ENCODE results near the gene NRDE2.
"Not testable (repeated sequence)": the region's sequence is repeated elsewhere in the genome, so short reads cannot be mapped to it uniquely, and the experiment has no call there.

Gene NRDE2

DNA sequence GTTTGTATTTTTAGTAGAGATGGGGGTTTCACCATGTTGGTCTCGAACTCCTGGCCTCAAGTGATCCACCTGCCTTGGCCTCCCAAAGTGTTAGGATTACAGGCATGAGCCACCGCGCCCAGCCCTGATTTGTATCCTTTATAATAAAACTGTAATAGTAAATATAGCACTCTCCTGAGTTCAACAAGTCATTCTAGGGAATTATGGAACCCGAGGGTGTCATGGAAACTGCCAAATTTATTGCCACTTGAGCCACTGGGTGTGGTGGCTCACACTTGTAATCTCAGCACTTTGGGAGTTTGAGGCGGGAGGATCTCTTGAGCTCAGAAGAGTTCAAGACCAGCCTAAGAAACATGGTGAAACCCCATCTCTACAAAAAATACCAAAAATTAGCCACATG is 9.5 kb upstream of the NRDE2 start:
- DNase-seq, result not testable (repeated sequence)

DNA sequence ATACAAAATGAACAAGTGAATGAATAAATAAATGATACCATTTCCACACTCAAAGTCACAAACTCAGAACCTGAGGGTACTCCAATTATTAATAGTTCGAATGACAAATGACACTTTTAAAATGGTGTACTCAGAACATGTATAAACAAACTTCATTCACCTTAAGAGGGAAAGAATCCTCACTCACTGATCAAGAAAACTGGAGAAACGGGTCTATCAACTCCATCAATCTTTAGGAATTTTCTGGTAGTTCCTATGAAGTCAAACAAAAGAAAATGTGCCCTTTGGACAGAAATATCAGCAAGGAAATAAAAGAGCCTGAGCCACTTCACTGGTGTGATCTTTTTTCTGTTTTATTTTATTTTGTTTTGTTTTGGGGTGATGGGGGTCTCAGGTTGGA is 5.2 kb upstream of the NRDE2 start:
- no peak for DNase-seq

DNA sequence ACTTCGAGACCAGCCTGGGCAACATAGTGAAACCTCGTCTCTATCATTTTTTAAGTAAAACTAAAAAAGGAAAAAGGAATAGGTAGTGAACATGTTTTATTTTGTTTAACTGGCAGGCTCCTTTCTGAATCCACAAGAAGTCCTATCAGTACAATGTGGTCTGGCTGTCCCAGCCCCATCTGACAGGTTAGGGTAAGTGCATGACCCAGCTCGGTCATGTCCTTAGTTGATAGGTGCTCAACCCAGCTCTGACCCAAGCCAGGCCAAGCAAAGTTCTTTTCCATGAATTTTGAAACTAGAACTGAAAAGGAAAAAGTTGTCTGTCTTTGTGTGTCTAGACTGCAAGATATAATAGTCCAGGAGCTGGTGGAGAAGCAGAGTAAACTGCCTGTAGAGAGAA is 4.7 kb upstream of the NRDE2 start:
- no peak for DNase-seq

DNA sequence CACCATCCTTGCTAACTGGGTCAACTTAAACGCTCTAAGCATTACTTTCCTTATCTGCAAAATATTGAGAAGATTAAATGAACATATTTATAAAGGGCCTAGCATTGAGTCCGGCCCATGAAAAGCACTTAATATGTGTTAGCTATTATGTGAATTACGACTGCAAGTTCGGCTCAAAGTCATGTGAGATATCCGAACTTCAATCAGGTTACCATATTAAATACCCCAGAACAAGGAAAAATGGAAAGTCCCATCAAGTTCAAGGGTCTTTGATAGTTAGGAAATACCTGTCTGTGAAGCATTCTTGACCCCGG is 487 bp upstream of the NRDE2 start:
- DNase-seq, result no peak

- DNase-seq, result no peak
Measured at GRCh38 chr14:90330203-90331196, 1.2 kb downstream of the NRDE2 start.

DNA sequence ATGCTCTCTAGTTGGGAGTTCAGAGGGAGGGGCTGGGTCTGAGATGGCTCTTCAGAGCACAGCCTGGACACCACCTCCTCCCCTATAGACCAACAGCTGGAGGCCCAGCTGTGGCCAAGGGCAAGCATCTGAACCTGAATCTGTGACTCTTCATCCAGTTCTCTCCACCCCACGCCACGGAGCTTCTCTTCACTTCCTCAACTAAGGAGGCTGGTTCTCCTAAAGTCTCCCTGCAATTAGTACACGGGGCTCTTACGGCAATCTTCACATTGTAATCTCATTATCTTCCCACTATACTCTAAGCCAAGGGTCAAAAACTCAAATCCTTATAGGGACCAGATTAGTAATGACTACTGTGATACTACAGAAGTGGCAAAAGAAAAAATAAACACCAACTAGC is 9.8 kb downstream of the NRDE2 start:
- no peak for DNase-seq

DNA sequence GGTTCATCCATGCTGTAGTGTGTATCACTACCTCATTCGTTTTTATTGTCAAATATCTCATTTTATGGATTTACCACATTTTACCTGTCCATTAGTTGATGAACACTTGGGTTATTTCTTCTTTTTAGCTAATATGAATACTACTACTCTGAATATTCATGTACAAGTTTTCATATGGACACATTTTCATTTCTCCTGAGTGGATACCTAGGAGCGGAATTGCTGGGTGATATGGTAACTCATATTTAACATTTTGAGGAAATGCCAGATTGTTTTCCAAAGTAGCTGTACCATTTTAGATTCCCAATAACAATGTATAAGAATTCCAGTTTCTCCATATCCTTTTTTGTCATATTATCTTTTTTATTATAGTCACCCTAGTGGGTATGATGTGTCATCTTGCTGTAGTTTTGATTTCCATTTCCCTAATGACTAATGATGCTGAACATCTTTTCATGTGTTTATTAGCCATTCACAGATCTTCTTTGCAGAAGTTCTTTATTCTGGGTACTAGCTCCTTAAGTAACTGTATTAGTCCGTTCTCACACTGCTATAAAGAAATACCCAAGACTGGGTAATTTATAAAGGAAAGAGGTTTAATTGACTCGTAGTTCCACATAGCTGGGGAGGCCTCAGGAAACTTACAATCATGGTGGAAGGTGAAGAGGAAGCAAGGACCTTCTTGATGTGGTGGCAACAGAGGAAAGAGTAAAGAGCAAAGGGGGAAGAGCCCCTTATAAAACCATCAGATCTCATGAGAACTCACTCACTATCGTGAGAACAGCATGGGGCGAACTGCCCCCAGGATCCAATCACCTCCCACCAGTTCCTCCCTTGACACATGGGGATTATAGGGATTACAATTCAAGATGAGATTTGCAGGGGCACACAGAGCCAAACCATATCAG is 11.9 kb downstream of the NRDE2 start:
- DNase-seq, result no peak

DNA sequence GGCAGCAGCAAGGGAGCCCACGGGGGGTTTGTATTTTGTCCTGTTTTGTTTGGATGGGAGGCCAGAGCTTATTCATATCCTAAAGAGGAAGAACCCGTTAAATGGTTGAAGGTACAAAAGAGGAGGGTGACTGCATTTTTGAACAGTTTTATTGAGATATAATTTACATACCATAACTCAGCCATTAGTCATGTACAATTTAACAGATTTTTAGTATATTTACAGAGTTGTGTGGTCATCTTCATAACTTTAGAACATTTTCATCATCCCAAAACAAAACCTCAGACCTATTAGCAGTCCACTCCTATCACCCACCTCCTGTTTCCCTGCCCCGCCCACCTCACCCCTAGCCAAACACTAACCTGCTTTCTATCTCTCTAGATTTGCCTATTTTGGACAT is 12.6 kb downstream of the NRDE2 start:
- no peak for DNase-seq

- DNase-seq, result no peak
Measured at GRCh38 chr14:90318016-90318415, 13.7 kb downstream of the NRDE2 start.

DNA sequence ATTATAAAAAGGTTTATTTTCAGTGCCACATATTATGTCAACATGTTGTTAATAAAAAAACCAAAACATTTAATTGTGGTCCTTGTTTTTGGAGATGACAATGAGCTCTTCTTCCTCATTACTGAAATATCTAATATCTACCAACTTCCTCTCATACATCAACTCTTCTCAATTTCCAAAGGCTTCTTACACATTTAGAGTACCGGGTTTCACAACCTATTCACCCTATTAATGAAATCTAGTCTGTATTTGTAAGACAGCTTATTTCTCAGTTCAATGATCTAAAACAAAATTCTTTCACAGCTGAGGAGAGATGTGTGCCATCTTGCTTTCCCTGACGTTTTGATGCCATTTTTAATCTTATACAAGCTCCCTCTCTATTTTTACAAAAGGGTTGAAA is 14.5 kb downstream of the NRDE2 start:
- no peak for DNase-seq

DNA sequence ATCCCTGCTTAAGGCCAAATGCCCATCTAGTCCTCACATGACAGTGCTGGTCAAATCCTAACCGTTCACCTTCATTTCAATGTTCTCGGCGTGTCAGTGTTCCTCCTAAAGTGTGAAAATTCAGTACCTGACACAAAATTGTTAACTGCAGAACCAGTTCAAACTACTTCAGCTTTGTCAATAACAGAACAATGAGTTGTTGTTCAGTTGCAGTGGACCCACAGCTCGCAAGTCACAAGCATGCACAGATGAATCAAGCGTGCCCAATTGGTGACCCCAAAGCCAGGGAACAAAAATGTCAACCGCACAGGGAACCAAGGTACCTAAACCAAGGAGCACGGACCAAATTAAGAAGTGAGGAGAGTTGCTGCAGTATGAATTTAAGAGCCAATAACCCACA is 23.2 kb downstream of the NRDE2 start:
- no peak for DNase-seq

DNA sequence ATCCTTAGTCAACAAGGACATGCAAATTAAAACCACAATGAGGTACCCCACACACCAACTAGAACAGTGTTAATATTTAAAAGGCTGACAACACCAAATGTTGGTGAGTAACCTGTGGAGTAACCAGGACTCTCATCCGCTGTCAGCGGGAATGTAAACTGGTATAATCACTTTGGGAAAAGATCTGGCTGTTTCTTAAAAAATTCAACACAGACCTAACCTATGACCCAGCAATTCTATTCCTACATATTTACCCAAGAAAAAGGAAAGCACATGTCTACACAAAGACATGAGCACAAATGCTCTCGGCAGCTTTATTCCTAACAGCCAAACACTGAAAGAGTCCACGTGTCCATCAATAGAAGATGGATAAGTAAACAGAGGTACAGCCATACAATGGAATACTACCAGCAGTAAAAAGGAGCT is 26.6 kb downstream of the NRDE2 start:
- DNase-seq, result peak; percentile 43

- no peak for DNase-seq
Measured at GRCh38 chr14:90304502-90304901, 27.2 kb downstream of the NRDE2 start.

DNA sequence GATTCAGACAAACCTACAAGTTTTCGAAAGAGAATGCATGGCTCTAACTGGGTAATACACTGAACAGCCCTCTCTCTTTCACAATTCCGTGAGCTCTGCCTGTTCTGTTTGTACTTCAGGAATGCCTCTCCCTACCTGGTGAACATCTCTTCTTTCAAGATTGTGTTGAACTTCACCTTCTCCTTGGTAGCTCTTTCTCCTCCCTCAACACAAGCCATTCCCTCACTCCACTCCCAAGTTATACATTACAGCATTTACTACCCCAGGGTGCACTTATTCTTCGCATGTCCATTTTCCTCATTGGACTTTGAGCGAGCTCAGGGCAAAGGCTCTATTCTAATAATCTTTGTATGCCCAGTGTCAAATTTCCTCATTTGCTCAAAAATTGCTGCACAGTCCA is 28.3 kb downstream of the NRDE2 start:
- DNase-seq, result no peak

DNA sequence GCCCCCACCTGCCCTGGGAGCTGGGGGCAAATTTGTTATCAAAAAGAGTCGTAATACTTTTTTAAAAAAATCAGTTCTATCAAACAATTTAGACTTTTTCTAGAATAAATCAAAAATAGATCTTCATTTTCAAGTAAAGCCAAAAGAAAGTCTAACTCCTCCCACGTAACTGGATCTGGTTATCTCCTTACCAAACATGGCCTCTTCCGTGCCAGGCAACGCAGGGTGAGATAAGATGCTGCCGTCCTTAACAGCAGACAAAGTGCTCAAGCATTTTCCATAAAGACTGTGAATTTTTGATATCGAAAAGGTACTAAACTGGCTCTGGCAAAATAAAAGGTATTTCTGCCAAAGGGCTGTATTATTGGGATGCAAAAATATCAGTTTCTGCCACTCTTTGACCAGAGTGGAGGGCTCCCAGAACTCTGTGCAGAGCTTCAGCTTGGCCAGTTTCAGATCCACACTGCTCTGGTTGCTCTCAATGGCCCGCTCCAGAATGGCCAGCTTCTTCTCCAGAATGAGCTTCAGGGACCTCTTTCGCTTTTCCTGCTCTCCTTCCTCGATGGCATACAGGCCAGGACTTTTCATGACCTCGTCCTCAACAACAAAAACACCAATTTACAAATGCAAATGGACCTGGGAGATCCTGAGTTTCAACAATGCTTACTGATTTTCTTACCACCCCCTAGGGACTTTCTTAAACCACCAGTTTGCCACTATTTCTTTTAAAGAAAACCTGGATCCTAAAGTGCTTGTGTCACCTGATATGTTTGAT is 29.0 kb downstream of the NRDE2 start:
- no peak for DNase-seq

DNA sequence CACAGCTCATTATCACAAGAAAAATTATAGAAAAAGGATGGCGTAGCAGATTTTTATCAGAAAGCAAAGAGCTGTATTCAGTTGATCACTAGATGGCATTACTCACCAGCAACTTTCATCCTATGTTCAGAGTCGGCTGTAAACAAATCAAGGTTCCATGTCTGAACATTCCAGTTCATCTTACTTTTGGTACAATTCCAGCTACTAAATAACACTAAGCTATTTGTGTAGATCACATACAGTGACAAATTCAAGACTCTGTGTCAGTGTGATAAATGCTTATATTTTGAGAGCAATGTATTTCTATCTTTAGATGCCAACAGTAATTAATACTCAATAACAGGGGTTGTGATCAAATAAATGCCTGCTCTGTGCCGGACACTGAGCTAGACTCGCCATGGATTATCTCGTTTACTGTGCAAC is 30.1 kb downstream of the NRDE2 start:
- peak; percentile 54 for DNase-seq

GRCh38 chr14:90301122-90301521 is 30.6 kb downstream of the NRDE2 start:
- no peak for DNase-seq

DNA sequence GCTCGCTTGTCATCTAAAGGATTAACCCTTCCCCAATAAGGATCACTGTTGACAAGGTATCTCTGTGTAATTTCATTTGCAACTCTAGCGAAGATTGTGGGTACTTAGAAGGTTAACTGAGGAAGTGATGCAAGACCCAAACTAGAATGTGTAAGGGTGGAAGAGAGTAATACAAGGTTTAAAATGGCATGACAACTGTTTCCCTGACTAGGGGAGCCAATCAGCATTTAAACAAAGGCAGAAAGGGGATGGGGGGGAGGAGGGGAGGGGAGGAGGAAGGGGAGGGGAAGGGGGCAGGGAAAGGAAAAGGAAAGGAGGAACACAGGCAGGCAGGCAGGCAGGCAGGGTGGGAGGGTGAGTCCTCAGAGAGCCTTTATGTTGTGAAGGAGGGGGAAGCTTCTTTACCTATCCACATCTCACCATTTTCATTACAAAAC is 31.1 kb downstream of the NRDE2 start:
- no peak for DNase-seq

DNA sequence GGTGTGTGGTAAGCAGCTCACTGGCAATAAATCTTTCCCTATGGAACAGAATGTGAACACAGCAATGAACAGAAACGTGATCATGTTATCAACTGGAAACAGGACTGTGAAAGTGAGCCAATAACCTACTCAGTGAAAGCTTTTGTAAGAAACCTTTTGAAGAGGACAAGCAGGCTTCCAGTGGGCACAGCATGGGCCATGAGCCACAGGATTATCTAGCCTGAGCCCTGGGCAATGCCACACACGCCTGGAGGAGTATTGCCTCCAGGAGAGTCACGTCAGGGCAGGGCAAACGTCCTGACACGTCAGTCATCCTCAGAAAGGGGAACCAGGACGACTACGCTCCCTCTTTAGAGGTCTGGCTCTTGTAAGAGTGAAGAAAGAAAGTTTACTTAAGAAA is 32.3 kb downstream of the NRDE2 start:
- no peak for DNase-seq

- no peak for DNase-seq
Measured at GRCh38 chr14:90297876-90298629, 33.7 kb downstream of the NRDE2 start.

- no peak for DNase-seq
Measured at GRCh38 chr14:90296641-90297040, 35.1 kb downstream of the NRDE2 start.

DNA sequence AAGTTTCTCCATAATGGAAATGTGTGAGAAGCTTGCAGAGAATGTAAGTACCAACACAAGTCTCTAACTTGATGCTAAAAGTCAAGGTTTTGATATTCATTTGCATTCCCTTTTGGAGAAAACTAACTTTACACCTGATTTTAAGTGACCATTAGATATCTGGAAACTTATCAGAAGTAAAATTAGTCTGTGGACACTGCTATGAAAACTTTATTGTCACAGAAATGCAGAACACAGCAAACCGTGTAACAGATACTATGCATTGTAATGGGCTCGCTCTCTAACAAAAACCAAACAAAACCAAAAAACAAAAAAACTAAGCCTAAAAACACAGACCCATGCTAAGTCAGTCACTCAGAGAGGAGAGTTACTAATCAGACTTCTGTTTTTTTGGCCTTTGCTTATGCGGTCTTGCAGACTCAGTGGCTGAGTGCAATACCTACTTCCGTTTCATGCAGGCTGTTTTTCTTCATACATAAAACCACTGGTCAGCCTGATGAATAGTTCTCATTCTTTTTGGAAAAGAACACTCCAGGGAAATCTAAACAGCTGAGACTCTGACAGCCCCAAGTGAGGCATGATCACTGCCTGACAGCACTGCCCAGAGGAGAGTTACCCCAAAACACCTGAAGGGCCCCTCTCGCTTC is 35.7 kb downstream of the NRDE2 start:
- DNase-seq, result no peak
